GM10266 (cell line): Measurements from ENCODE around the gene OR2A7.
"Not testable (repeated sequence)": the region's sequence is repeated elsewhere in the genome, so short reads cannot be mapped to it uniquely, and the experiment has no call there.

Experiments used
- DNase-seq: peaks from one replicate; pipeline ENCODE4 v3.0.0; 2012; ENCODE audit errors: extremely low spot score

The OR2A7 gene

GRCh38 chr7:144264692-144265091 lies at the start of gene OR2A7:
OR2A7 (minus strand) TSS chr7:144264792; CDS start chr7:144259628, 5,164 bp downstream.
- DNase-seq, result not testable (repeated sequence)

- DNase-seq, result not testable (repeated sequence)
Measured at GRCh38 chr7:144311872-144312469, 47.4 kb upstream of the OR2A7 start, which contains the start of gene OR2A1. OR2A1 (plus strand) TSS chr7:144312419; CDS start chr7:144318125, 5,706 bp downstream.

GRCh38 chr7:144311218-144311617 lies 46.6 kb upstream of the OR2A7 start:
- DNase-seq, result not testable (repeated sequence)

GRCh38 chr7:144309702-144310101 lies 45.1 kb upstream of the OR2A7 start:
- DNase-seq, result not testable (repeated sequence)

GRCh38 chr7:144305156-144305555 lies 40.6 kb upstream of the OR2A7 start:
- not testable (repeated sequence) for DNase-seq

- not testable (repeated sequence) for DNase-seq
Measured at GRCh38 chr7:144303607-144304006, 39.0 kb upstream of the OR2A7 start.

- not testable (repeated sequence) for DNase-seq
Measured at GRCh38 chr7:144302578-144303303, 38.1 kb upstream of the OR2A7 start.

- not testable (repeated sequence) for DNase-seq
Measured at GRCh38 chr7:144293794-144294499, 29.4 kb upstream of the OR2A7 start.

GRCh38 chr7:144292384-144293161 lies 28.0 kb upstream of the OR2A7 start:
- DNase-seq, result not testable (repeated sequence)

- DNase-seq, result not testable (repeated sequence)
Measured at GRCh38 chr7:144291607-144292006, 27.0 kb upstream of the OR2A7 start.

GRCh38 chr7:144287171-144287784 lies 22.7 kb upstream of the OR2A7 start:
- DNase-seq, result not testable (repeated sequence)

GRCh38 chr7:144283716-144284115 lies 19.1 kb upstream of the OR2A7 start:
- DNase-seq, result not testable (repeated sequence)

- not testable (repeated sequence) for DNase-seq
Measured at GRCh38 chr7:144282490-144282889, 17.9 kb upstream of the OR2A7 start.

GRCh38 chr7:144281981-144282380 lies 17.4 kb upstream of the OR2A7 start:
- DNase-seq, result not testable (repeated sequence)

- not testable (repeated sequence) for DNase-seq
Measured at GRCh38 chr7:144280010-144280409, 15.4 kb upstream of the OR2A7 start.

- not testable (repeated sequence) for DNase-seq
Measured at GRCh38 chr7:144275281-144275680, 10.7 kb upstream of the OR2A7 start.

- DNase-seq, result not testable (repeated sequence)
Measured at GRCh38 chr7:144269188-144269587, 4.6 kb upstream of the OR2A7 start, which contains the start of gene CTAGE8. CTAGE8 (minus strand) TSS chr7:144269288; CDS start chr7:144269250, 38 bp downstream.

- DNase-seq, result not testable (repeated sequence)
Measured at GRCh38 chr7:144262128-144262527, 2.5 kb downstream of the OR2A7 start.

- not testable (repeated sequence) for DNase-seq
Measured at GRCh38 chr7:144259067-144259466, 5.5 kb downstream of the OR2A7 start.
